H9 (cell line): ENCODE data around the gene F3. TPM values are rescaled to one million over a fixed set of nuclear protein-coding genes. Genes with fewer than 3 reads are reported as not detected.

Experiments
- DNase-seq: peaks from one replicate; pipeline ENCODE4 v3.0.0-alpha.2; 2017
- H2AFZ ChIP-seq: one replicate; pipeline ENCODE4 v1.6.1; 2013; ENCODE audit warnings: mild to moderate bottlenecking, low read length, control low read depth, moderate library complexity
- H2AK5ac ChIP-seq: 2 replicates; pipeline ENCODE4 v1.6.1; 2013; ENCODE audit warnings: low read length, control low read depth, mixed read lengths; ENCODE audit not compliant: insufficient read length
- H2BK120ac ChIP-seq: one replicate; pipeline ENCODE4 v1.6.1; 2013; ENCODE audit warnings: low read depth, mild to moderate bottlenecking, low read length, control low read depth, inconsistent platforms; ENCODE audit not compliant: poor library complexity, severe bottlenecking
- H2BK12ac ChIP-seq: 2 replicates; pipeline ENCODE4 v1.6.1; 2013; ENCODE audit warnings: low read length, control low read depth, mixed read lengths, low read depth; ENCODE audit not compliant: insufficient read length
- H2BK15ac ChIP-seq: 2 replicates; pipeline ENCODE4 v1.6.1; 2013; ENCODE audit warnings: low read depth, low read length, control low read depth
- H2BK20ac ChIP-seq: one replicate; pipeline ENCODE4 v1.6.1; 2013; ENCODE audit warnings: low read depth, mild to moderate bottlenecking, low read length, control low read depth, inconsistent platforms; ENCODE audit not compliant: poor library complexity, severe bottlenecking
- H2BK5ac ChIP-seq: 2 replicates; pipeline ENCODE4 v1.6.1; 2013; ENCODE audit warnings: low read length, control low read depth, mixed read lengths; ENCODE audit not compliant: insufficient read length
- H3K14ac ChIP-seq: 2 replicates; pipeline ENCODE4 v1.6.1; 2013; ENCODE audit warnings: low read length, control low read depth; ENCODE audit not compliant: insufficient read depth
- H3K18ac ChIP-seq: 2 replicates; pipeline ENCODE4 v1.6.1; 2013; ENCODE audit warnings: low read depth, mild to moderate bottlenecking, mixed read lengths, low read length, control low read depth; ENCODE audit not compliant: insufficient read length
- H3K23ac ChIP-seq: 2 replicates; pipeline ENCODE4 v1.6.1; 2013; ENCODE audit warnings: low read length, control low read depth, mixed read lengths, low read depth; ENCODE audit not compliant: insufficient read length
- H3K23me2 ChIP-seq: 2 replicates; pipeline ENCODE4 v1.6.1; 2013; ENCODE audit warnings: low read depth, mild to moderate bottlenecking, mixed read lengths, low read length, control low read depth; ENCODE audit not compliant: insufficient read length, poor library complexity, severe bottlenecking
- H3K27ac ChIP-seq: 2 replicates; pipeline ENCODE4 v1.5.1; 2013; ENCODE audit warnings: low read length, control low read depth, mixed read lengths, low read depth; ENCODE audit not compliant: insufficient read length
- H3K27me3 ChIP-seq: 2 replicates; pipeline ENCODE4 v1.6.1; 2013; ENCODE audit warnings: low read length, control low read depth, inconsistent platforms; ENCODE audit not compliant: insufficient read depth
- H3K4ac ChIP-seq: 2 replicates; pipeline ENCODE4 v1.6.1; 2013; ENCODE audit warnings: low read depth, mild to moderate bottlenecking, control low read depth, inconsistent platforms, low read length, moderate library complexity
- H3K4me1 ChIP-seq: 2 replicates; pipeline ENCODE4 v1.6.1; 2013; ENCODE audit warnings: low read length, control low read depth, inconsistent platforms; ENCODE audit not compliant: insufficient read depth
- H3K4me2 ChIP-seq: 2 replicates; pipeline ENCODE4 v1.6.1; 2013; ENCODE audit warnings: low read length, control low read depth, mixed read lengths; ENCODE audit not compliant: insufficient read length, insufficient read depth
- H3K56ac ChIP-seq: 2 replicates; pipeline ENCODE4 v1.6.1; 2013; ENCODE audit warnings: low read depth, mild to moderate bottlenecking, mixed read lengths, low read length, control low read depth; ENCODE audit not compliant: insufficient read length
- H3K79me1 ChIP-seq: 2 replicates; pipeline ENCODE4 v1.6.1; 2013; ENCODE audit warnings: low read depth, mild to moderate bottlenecking, moderate library complexity, low read length, control low read depth, inconsistent platforms; ENCODE audit not compliant: insufficient read depth, poor library complexity, severe bottlenecking
- H3K79me2 ChIP-seq: 2 replicates; pipeline ENCODE4 v1.6.1; 2013; ENCODE audit warnings: low read length, control low read depth, inconsistent platforms; ENCODE audit not compliant: insufficient read depth
- H3K9ac ChIP-seq: 2 replicates; pipeline ENCODE4 v1.6.1; 2013; ENCODE audit warnings: low read length, control low read depth, mixed read lengths; ENCODE audit not compliant: insufficient read length; ENCODE audit errors: extremely low read depth
- H3K9me3 ChIP-seq: one replicate; pipeline ENCODE4 v1.6.1; 2013; ENCODE audit warnings: low read depth, low read length, inconsistent platforms; ENCODE audit not compliant: control insufficient read depth
- H3T11ph ChIP-seq: one replicate; pipeline ENCODE4 v1.6.1; 2013; ENCODE audit warnings: mild to moderate bottlenecking, low read length, control low read depth, inconsistent platforms
- H4K20me1 ChIP-seq: one replicate; pipeline ENCODE4 v1.6.1; 2013; ENCODE audit not compliant: control insufficient read depth, insufficient read length, insufficient read depth
- H4K5ac ChIP-seq: 2 replicates; pipeline ENCODE4 v1.6.1; 2013; ENCODE audit warnings: low read depth, mild to moderate bottlenecking, mixed read lengths, low read length, control low read depth; ENCODE audit not compliant: insufficient read length
- H4K8ac ChIP-seq: replicated peaks from 2 replicates; pipeline ENCODE4 v1.6.1; 2013; ENCODE audit warnings: low read length, control low read depth, mixed read lengths, low read depth; ENCODE audit not compliant: insufficient read length
- H4K91ac ChIP-seq: 2 replicates; pipeline ENCODE4 v1.6.1; 2013; ENCODE audit warnings: low read depth, mild to moderate bottlenecking, moderate library complexity, mixed read lengths, low read length, control low read depth; ENCODE audit not compliant: insufficient read length
- H3K27ac Mint-ChIP-seq, 3 experiments: 2 replicates in 2 of 3; 3 replicates in 1 of 3; pipeline ENCODE4 v1.8.0; 2020 to 2021; ENCODE audit warnings: mixed read lengths in 3 of 3, mild to moderate bottlenecking in 1 of 3, moderate library complexity in 1 of 3
- H3K27me3 Mint-ChIP-seq: 2 replicates; pipeline ENCODE4 v1.8.0; 2021; ENCODE audit warnings: low read depth, mild to moderate bottlenecking, moderate library complexity, mixed read lengths
- H3K36me3 Mint-ChIP-seq, 3 experiments: 2 replicates in 2 of 3; 3 replicates in 1 of 3; pipeline ENCODE4 v1.8.0; 2020 to 2021; ENCODE audit warnings: low read depth in 3 of 3, mixed read lengths in 3 of 3; ENCODE audit not compliant: insufficient read depth in 1 of 3
- H3K4me1 Mint-ChIP-seq, 2 experiments: 2 replicates each; pipeline ENCODE4 v1.8.0; 2020; ENCODE audit warnings: mixed read lengths in 2 of 2
- H3K4me3 Mint-ChIP-seq, 2 experiments: 2 replicates in 1 of 2; 3 replicates in 1 of 2; pipeline ENCODE4 v1.8.0; 2020 to 2021; ENCODE audit warnings: mild to moderate bottlenecking in 2 of 2, mixed read lengths in 2 of 2, moderate library complexity in 1 of 2
- H3K9me3 Mint-ChIP-seq, 2 experiments: 2 replicates in 1 of 2; 3 replicates in 1 of 2; pipeline ENCODE4 v1.8.0; 2020; ENCODE audit warnings: mild to moderate bottlenecking in 2 of 2, mixed read lengths in 2 of 2, moderate library complexity in 1 of 2
- CTCF ChIP-seq: fragments of 200-600 bp; sonication (generic); conservative IDR thresholded peaks from 3 replicates; pipeline ENCODE4 v1.8.0; 2021; ENCODE audit warnings: antibody characterized with exemption, mild to moderate bottlenecking
- WGBS: extraction: QIAGEN DNeasy Blood & Tissue Kit; methylation state at CpG from one replicate; pipeline ENCODE4 v1.1.7; 2013; ENCODE audit warnings: missing lambda C conversion rate, low lambda C conversion rate, mixed read lengths; ENCODE audit not compliant: insufficient read length; ENCODE audit errors: extremely low coverage; 5-methylcytosine and 5-hydroxymethylcytosine counted together
- total RNA-seq: library from RNA; stranded (reverse); gene quantifications from 2 replicates; pipeline ENCODE4 v1.2.1, GENCODE V29; 2021

Gene F3
- total RNA-seq, 1 experiment from 2014 or later, result 21.7 TPM

GRCh38 chr1:94528826-94529225 is 12.7 kb downstream of the F3 start:
- Histone ChIP-seq H3K23ac (no peak overlapping the region), H3K4me1 (peaks cover 2% of the 10 kb centered on the region; the same call in 1 of the 2 replicates), H3K79me1 (no peaks in the 10 kb centered on the region), H3K9me3 (no peaks in the 10 kb centered on the region), H2BK12ac (no peak overlapping the region), H3K23me2 (no peaks in the 10 kb centered on the region), H4K91ac (no peak overlapping the region), H3K4ac (no peak overlapping the region), H4K8ac (no peak overlapping the region), H3K9ac (no peak overlapping the region), H2BK5ac (no peak overlapping the region), H4K5ac (no peak overlapping the region), H3K14ac (no peak overlapping the region), H2BK15ac (no peak overlapping the region), H3K27ac (no peak overlapping the region), H3K27me3 (no peaks in the 10 kb centered on the region), H2BK120ac (no peak overlapping the region), H2BK20ac (no peak overlapping the region), H2AK5ac (no peak overlapping the region), H3K79me2 (no peaks in the 10 kb centered on the region), H3K56ac (no peak overlapping the region), H4K20me1 (no peaks in the 10 kb centered on the region), H3K4me2 (no peak overlapping the region), H3T11ph (no peak overlapping the region), H3K18ac (no peak overlapping the region), H2AFZ (no peak overlapping the region)
- Mint-ChIP-seq H3K4me3 (no peak overlapping the region), H3K36me3 (peaks cover 11 to 42% (median 28%) of the 10 kb centered on the region in 3 experiments; a peak in 5 of 7 replicates), H3K27me3 (no peaks in the 10 kb centered on the region), H3K4me1 (peaks cover 18 to 21% of the 10 kb centered on the region in 2 experiments), H3K9me3 (no peaks in the 10 kb centered on the region), H3K27ac (no peak overlapping the region)
- TF ChIP-seq CTCF, result no peak
- no CpG with 5 or more reads among the region's 5 CpGs for WGBS
- no peak for DNase-seq
